Sigmoid colon (tissue), 7 donors: ENCODE data around the gene CDC42BPA. TPM values are rescaled to one million over a fixed set of nuclear protein-coding genes. Genes with fewer than 3 reads are reported as not detected.

Experiments
- DNase-seq: peaks from one replicate; pipeline ENCODE4 v3.0.0-alpha.2; 2019
- H3K27ac ChIP-seq, 4 donors: fragments of 200-600 bp; sonication (generic); one replicate each; pipeline ENCODE4 v1.5.1; 2016 to 2019; ENCODE audit warnings: mild to moderate bottlenecking in 1 of 4
- H3K27me3 ChIP-seq, 3 donors: fragments of 200-600 bp; sonication (generic); one replicate each; pipeline ENCODE4 v1.5.1; 2019; ENCODE audit warnings: mild to moderate bottlenecking in 1 of 3
- H3K36me3 ChIP-seq, 4 donors: fragments of 200-600 bp; sonication (generic); one replicate each; pipeline ENCODE4 v1.5.1; 2016 to 2019
- H3K4me1 ChIP-seq, 4 donors: fragments of 200-600 bp; sonication (generic); one replicate each; pipeline ENCODE4 v1.5.1; 2017 to 2019
- H3K4me3 ChIP-seq, 4 donors: fragments of 200-600 bp; sonication (generic); one replicate each; pipeline ENCODE4 v1.5.1; 2017 to 2019; ENCODE audit warnings: mild to moderate bottlenecking in 2 of 4, moderate library complexity in 1 of 4
- H3K9me3 ChIP-seq, 4 donors: fragments of 200-600 bp in 3 of 4; sonication (generic) in 3 of 4; one replicate each; pipeline versions ENCODE4 v1.5.1 to v1.6.1; 2013 to 2019
- EP300 ChIP-seq, 4 donors: sonication (generic); formaldehyde crosslinking; IDR thresholded peaks; one replicate each; pipeline ENCODE4 v1.6.1; 2017; ENCODE audit warnings: antibody characterized with exemption in 4 of 4
- POLR2A ChIP-seq, 2 donors: fragments of 450-650 bp; IDR thresholded peaks; one replicate each; pipeline ENCODE4 v1.6.1; 2016; ENCODE audit warnings: antibody characterized with exemption in 2 of 2, mild to moderate bottlenecking in 2 of 2, moderate library complexity in 2 of 2
- POLR2AphosphoS5 ChIP-seq, 4 donors: sonication (generic); formaldehyde crosslinking; IDR thresholded peaks; one replicate each; pipeline ENCODE4 v1.6.1; 2017; ENCODE audit warnings: antibody characterized with exemption in 4 of 4
- WGBS, 2 donors: extraction: QIAGEN DNeasy Blood & Tissue Kit; methylation state at CpG; one replicate each; pipeline ENCODE4 v1.1.7; 2013; 5-methylcytosine and 5-hydroxymethylcytosine counted together
- intact Hi-C: fragments of 100-400 bp; cut with DNase I; formaldehyde crosslinking; loops from one replicate; pipeline ENCODE4 v1.15.1; 2023
- polyA plus RNA-seq, 3 donors: library from polyadenylated mRNA; stranded (reverse); fragments of 200-250 nt; gene quantifications; one replicate each; pipeline ENCODE4 v1.2.3, GENCODE V29; 2013
- total RNA-seq, 4 donors: library from RNA; depleted of rRNA; stranded (reverse); fragments of >200 nt; gene quantifications; one replicate each; pipeline ENCODE4 v1.1.0, GENCODE V29; 2016
- TF ChIP-seq, protein P1 (sequence below), 4 experiments: fragments of 450-650 bp in 3 of 4; fragments of 200-600 bp in 1 of 4; IDR thresholded peaks; one replicate each; pipeline ENCODE4 v1.5.1; 2016 to 2019; ENCODE audit warnings: antibody characterized with exemption in 4 of 4, mild to moderate bottlenecking in 3 of 4, moderate library complexity in 2 of 4
- donor health status: healthy with polysubstance abuse.
- donor health status: Bipolar disorder and iron deficiency.
- donor health status: healthy.

CDC42BPA gene
- total and polyA plus RNA-seq, 7 donors = 8.4 to 93.6 (median 60.8) TPM

DNA sequence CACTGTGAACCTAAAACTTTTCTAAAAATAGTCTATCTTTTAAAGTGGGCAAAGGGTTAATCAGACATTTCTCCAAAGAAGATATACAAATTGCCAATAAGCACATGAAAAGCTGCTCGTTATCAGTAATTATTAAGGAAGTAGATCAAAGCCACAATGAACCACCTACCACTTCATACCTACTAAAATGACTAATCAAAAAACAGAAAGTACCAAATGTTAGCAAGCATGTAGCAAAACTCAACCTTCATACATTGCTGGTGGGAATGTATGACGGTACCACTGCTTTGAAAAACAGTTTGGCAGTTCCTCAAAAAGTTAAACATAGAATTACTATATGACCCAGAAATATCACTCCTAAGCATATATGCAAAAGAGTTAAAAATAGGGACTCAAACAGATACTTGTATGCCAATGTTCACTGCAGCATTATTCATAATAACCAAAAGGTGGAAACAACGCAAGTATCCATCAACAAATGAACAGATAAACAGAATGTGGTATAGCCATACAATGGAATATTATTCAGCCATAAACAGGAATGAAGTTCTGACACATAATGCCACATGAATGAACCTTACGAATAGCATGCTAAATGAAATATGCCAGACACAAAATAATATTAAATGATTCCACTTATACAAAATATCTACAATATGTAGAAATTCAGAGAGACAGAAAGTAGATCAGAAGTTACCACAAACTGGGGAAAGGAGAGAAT lies 21.1 kb downstream of the CDC42BPA start:
- Histone ChIP-seq H3K27me3 (no peaks in the 10 kb centered on the region), H3K27ac (no peak overlapping the region), H3K4me1 (peaks cover 0 to 30% (median 26%) of the 10 kb centered on the region in 4 donors), H3K36me3 (no peaks in the 10 kb centered on the region), H3K4me3 (no peak overlapping the region), H3K9me3 (no peaks in the 10 kb centered on the region)
- DNase-seq = no peak
- TF ChIP-seq EP300 (IDR thresholded peaks at IDR 0.05) (no peak), POLR2A (IDR thresholded peaks at IDR 0.05) (no peak), POLR2AphosphoS5 (IDR thresholded peaks at IDR 0.05) (no peak)
- TF ChIP-seq, protein P1, sequence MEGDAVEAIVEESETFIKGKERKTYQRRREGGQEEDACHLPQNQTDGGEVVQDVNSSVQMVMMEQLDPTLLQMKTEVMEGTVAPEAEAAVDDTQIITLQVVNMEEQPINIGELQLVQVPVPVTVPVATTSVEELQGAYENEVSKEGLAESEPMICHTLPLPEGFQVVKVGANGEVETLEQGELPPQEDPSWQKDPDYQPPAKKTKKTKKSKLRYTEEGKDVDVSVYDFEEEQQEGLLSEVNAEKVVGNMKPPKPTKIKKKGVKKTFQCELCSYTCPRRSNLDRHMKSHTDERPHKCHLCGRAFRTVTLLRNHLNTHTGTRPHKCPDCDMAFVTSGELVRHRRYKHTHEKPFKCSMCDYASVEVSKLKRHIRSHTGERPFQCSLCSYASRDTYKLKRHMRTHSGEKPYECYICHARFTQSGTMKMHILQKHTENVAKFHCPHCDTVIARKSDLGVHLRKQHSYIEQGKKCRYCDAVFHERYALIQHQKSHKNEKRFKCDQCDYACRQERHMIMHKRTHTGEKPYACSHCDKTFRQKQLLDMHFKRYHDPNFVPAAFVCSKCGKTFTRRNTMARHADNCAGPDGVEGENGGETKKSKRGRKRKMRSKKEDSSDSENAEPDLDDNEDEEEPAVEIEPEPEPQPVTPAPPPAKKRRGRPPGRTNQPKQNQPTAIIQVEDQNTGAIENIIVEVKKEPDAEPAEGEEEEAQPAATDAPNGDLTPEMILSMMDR (IDR thresholded peaks at IDR 0.05) = no peak
- intact Hi-C loops = no loop called here
- 88 to 94% methylated on average over 4 of the region's 4 CpGs for WGBS, 2 donors

DNA sequence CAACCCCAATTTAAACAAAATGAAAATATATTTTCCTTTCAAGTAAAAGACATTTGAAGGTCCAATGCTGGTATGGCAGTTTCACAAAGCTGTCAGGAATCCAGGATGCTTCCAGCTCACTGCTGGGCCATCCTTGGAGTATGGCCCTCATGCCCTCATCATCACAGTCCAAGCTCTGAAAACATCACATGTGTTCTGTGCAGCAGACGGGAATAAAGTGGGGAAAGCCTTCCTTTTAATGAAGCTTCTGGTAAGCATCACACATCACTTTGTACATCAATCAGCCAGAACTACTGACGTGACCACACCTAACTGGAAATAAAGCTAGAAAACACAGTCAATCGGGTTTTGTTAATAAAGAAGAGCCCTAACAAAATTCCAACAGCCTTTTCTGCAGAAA lies 22.7 kb downstream of the CDC42BPA start:
- DNase-seq = no peak
- 87 to 91% methylated on average over 3 of the region's 3 CpGs for WGBS, 2 donors
- TF ChIP-seq EP300 (IDR thresholded peaks at IDR 0.05) = no peak
- TF ChIP-seq, protein P1 (IDR thresholded peaks at IDR 0.05) = no peak
- no peak for TF ChIP-seq POLR2AphosphoS5 (IDR thresholded peaks at IDR 0.05)
- TF ChIP-seq POLR2A (IDR thresholded peaks at IDR 0.05) = no peak
- Histone ChIP-seq H3K36me3 (no peaks in the 10 kb centered on the region), H3K27me3 (no peaks in the 10 kb centered on the region), H3K27ac (no peak overlapping the region), H3K9me3 (no peaks in the 10 kb centered on the region), H3K4me1 (peaks cover 0 to 30% (median 26%) of the 10 kb centered on the region in 4 donors), H3K4me3 (no peak overlapping the region)
- intact Hi-C loops = no loop called here

DNA sequence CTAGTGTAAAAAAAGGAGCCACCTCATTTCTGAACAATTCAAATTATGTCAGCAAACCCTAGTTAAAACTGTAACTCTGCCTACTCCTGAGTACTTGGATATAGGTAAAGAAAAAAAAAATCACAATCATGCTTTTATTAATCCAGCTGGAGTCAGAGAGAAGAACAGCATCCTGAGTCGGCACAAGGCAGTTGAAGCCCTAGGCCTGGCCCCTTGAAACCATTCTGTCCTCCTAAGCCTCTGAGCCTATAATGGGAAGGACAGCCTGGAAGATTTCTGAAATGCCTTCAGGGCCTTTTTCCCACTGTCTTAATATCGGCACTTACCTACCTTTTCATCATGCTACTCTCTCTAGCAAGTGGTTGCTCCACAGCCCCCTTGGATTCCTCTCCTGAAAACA lies 32.5 kb downstream of the CDC42BPA start:
- H3K27ac ChIP-seq = no peak overlapping the region
- DNase-seq = no peak
- intact Hi-C loops = no loop called here
- TF ChIP-seq, protein P1 (IDR thresholded peaks at IDR 0.05) = no peak
- TF ChIP-seq POLR2AphosphoS5 (IDR thresholded peaks at IDR 0.05) = no peak
- no peak for TF ChIP-seq POLR2A (IDR thresholded peaks at IDR 0.05)
- TF ChIP-seq EP300 (IDR thresholded peaks at IDR 0.05) = no peak
- H3K4me1 ChIP-seq = peaks cover 0 to 9% (median 4%) of the 10 kb centered on the region in 4 donors
- 96% methylated on average over 2 of the region's 2 CpGs for WGBS, 2 donors
- H3K4me3 ChIP-seq = no peak overlapping the region
- no peaks in the 10 kb centered on the region for H3K27me3 ChIP-seq
- no peaks in the 10 kb centered on the region for H3K36me3 ChIP-seq
- H3K9me3 ChIP-seq = peaks cover 0 to 6% (median 0%) of the 10 kb centered on the region in 4 donors

DNA sequence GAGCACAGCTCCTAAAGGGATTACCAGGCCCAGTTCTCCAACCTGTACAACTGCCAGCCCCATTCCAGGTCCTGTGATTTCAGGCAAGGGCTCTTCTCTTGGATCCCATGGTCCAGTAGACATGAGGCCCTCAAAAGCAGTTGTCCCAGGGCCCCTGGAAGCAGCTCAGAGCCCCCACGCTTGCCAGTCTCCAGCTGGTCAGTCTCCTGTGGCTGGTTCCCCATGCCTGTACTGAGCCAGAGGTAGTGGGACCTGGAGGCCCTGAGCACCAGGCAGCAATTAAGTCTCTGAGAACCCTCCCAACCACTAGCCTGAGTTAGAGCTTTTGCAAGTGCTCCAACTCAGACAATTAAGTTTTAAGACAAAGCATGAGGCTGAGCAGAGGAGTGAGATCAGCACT lies 36.9 kb downstream of the CDC42BPA start:
- no peak for TF ChIP-seq POLR2AphosphoS5 (IDR thresholded peaks at IDR 0.05)
- no peak for TF ChIP-seq EP300 (IDR thresholded peaks at IDR 0.05)
- TF ChIP-seq, protein P1 (IDR thresholded peaks at IDR 0.05) = no peak
- TF ChIP-seq POLR2A (IDR thresholded peaks at IDR 0.05) = no peak
- Histone ChIP-seq H3K27ac (no peak overlapping the region), H3K9me3 (peaks cover 0 to 6% (median 0%) of the 10 kb centered on the region in 4 donors), H3K27me3 (no peaks in the 10 kb centered on the region), H3K4me1 (peaks cover 0 to 10% (median 4%) of the 10 kb centered on the region in 4 donors), H3K36me3 (no peaks in the 10 kb centered on the region), H3K4me3 (no peak overlapping the region)
- no peak for DNase-seq
- 96% methylated on average over 1 of the region's 1 CpG for whole genome bisulfite sequencing, 2 donors
- intact Hi-C loops = no loop called here
